Neural cell (in vitro differentiated cells): Measurements from ENCODE around the gene CNTNAP2.

ENCODE experiments used
- CTCF ChIP-seq: fragments of 450-650 bp; IDR thresholded peaks from 2 replicates; pipeline ENCODE4 v1.5.1; 2014; ENCODE audit warnings: antibody characterized with exemption, mild to moderate bottlenecking, moderate library complexity; ENCODE audit not compliant: poor library complexity, severe bottlenecking
- EZH2 ChIP-seq: fragments of 200-600, 300-800 bp; shearing (Covaris generic), sonication (generic); IDR thresholded peaks from 2 replicates; pipeline ENCODE4 v1.6.1; 2014; ENCODE audit warnings: antibody characterized with exemption, low read length, borderline replicate concordance, mild to moderate bottlenecking; ENCODE audit not compliant: insufficient read depth, poor library complexity, severe bottlenecking
- POLR2AphosphoS5 ChIP-seq: IDR thresholded peaks from 2 replicates; pipeline ENCODE4 v1.6.1; 2012
- RAD21 ChIP-seq: fragments of 450-650 bp; conservative IDR thresholded peaks from 2 replicates; pipeline ENCODE4 v1.6.1; 2014; ENCODE audit warnings: antibody characterized with exemption, mild to moderate bottlenecking, moderate library complexity
- REST ChIP-seq: IDR thresholded peaks from 2 replicates; pipeline ENCODE4 v1.6.1; 2012; ENCODE audit warnings: borderline replicate concordance
- TAF1 ChIP-seq: IDR thresholded peaks from 2 replicates; pipeline ENCODE4 v1.6.1; 2012; ENCODE audit warnings: low read depth

GRCh38 chr7:147282204-147282603, 1165.6 kb downstream of the CNTNAP2 start:
- no peak for TF ChIP-seq RAD21
- TF ChIP-seq CTCF = no peak
- TF ChIP-seq TAF1 = no peak
- TF ChIP-seq EZH2 = no peak
- TF ChIP-seq POLR2AphosphoS5 = no peak
- no peak for TF ChIP-seq REST
